Stimulated activated CD8-positive, alpha-beta memory T cell treated with anti-CD3 and anti-CD28 coated beads, Interleukin-7, amount 100 ng/mL, for 1 hour (primary cell): Measurements from ENCODE around the gene SLFN12.
A peak's percentile ranks its signal among the peaks of the same experiment; 100 is the strongest.
"Not testable (repeated sequence)": the region's sequence is repeated elsewhere in the genome, so short reads cannot be mapped to it uniquely, and the experiment has no call there.

Source experiments
- DNase-seq, 2 donors: peaks; one replicate each; pipeline ENCODE4 v3.0.0-alpha.2; 2020; ENCODE audit warnings: low read depth in 2 of 2

The SLFN12 gene

GRCh38 chr17:35414247-35414646 is 18.1 kb downstream of the SLFN12 start:
- DNase-seq, result no peak

- no peak for DNase-seq
Observed at GRCh38 chr17:35407531-35407930, 24.8 kb downstream of the SLFN12 start.

GRCh38 chr17:35406568-35406967 is 25.7 kb downstream of the SLFN12 start:
- DNase-seq, result no peak

GRCh38 chr17:35404360-35404759 is 27.9 kb downstream of the SLFN12 start:
- no peak for DNase-seq

GRCh38 chr17:35393783-35394182 is 38.5 kb downstream of the SLFN12 start:
- DNase-seq, result not testable (repeated sequence)

- no peak for DNase-seq
Observed at GRCh38 chr17:35390663-35391062, 41.6 kb downstream of the SLFN12 start.

GRCh38 chr17:35390156-35390555 is 42.1 kb downstream of the SLFN12 start:
- no peak for DNase-seq

DNA sequence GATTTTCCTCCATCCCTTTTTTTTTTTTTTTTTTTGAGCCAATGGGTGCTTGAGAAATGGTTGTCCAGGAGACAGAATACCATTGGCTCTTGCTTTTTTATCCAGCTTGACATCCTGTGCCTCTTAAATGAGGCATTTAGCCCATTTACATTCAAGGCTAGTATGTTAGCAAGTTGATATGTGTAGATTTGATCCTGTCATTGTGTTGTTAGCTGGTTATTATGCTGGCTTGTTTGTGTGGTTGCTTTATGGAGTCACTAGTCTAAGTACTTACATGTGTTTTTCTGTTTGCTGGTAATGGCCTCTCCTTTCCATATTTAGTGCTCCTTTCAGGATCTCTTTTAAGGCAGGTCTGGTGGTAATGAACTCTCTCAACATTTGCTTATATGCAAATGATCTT is 44.8 kb downstream of the SLFN12 start:
- no peak for DNase-seq

DNA sequence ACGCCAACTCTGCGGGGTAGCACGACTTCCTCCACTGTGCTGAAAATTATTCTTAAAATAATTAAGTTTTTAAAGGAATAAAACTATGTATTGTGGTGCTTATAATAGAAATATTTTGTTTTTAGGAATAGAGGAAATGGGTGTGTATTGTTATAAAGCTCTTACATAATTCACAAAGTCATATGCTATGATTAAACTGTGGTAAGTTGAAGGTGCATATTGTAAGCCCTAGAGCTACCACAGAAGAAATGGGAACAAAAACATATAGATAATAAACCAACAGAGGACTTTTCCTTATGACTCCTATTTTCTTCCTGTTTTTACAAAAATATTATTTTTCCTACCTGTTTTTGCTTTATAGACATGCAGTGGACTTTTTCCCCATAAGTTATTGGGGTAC is 54.6 kb downstream of the SLFN12 start:
- DNase-seq, result no peak

DNA sequence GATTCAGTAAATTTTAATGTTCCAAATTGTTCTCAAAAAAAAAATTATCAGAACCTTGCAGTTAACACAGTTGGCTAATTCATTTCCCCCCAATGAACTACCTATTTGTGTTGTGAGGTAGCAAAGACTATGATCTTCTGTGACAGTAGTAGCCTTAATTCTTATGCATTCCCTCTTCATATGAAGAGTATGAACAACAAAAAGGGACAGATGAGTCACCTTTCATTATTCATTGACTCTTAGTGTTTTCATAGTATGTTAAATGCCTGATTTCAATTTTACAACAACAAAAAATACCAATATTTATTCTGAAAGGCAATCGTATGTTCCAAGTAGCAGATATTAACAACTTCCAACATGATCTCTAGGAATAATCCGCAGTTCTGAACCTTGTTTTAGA is 55.2 kb downstream of the SLFN12 start:
- DNase-seq, result no peak

DNA sequence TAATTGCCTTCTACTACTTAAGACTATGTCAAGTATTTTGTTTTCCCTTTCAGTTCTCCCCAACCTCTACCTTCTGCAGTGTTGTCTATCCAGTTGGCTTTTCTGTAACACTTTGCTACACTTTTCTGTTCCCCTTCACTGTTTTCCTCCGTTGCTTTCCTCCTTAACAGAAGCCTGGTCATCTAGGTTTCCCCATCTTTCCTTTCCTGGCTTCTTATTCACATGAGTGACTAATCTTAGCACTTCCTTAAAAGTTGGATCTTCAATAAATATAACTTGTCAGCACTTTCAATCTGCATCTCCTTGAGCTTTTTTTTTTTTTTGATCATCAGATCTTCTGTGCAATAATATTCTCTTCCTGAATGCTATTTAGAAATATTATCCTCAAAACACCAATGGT is 56.1 kb downstream of the SLFN12 start:
- no peak for DNase-seq

DNA sequence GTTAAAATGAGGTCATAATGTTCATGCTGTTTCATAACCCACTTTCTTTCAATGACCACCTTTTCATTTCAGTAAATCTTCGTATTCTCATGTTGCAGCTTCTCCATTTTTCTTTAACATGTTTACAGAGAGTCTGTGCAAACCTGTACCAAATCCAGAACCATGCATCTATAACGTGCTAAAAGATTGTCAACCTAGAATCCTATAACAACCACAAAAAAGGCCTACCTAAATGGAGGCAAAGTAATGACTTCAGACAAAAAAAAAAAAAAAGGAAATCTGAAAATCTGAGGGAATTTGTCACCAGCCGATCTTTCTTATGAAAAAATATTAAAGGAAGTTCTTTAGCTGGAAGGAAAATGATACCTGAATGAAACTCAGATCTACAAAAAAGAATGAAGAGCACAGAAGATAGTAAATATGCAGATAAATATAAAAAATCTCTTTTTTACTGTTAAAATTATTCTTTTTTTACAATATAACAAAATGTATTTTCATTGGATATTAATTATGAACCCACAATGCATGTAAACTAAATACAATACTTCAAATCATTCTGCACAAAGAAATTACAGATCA is 57.4 kb downstream of the SLFN12 start:
- DNase-seq, result no peak

- peak in 1 of 2 donors; percentile 13 for DNase-seq
Observed at GRCh38 chr17:35373984-35374765, 58.1 kb downstream of the SLFN12 start.

- DNase-seq, result peak; percentile 61 to 68
Observed at GRCh38 chr17:35373534-35373983, 58.7 kb downstream of the SLFN12 start, which contains the start of gene SLFN11. SLFN11 (minus strand) TSS chr17:35373621; CDS start chr17:35363807, 9,814 bp downstream.

GRCh38 chr17:35372846-35373533 is 59.3 kb downstream of the SLFN12 start:
- DNase-seq, result no peak

GRCh38 chr17:35371934-35372333 is 60.4 kb downstream of the SLFN12 start:
- DNase-seq, result no peak

GRCh38 chr17:35368081-35368830 is 64.0 kb downstream of the SLFN12 start:
- no peak for DNase-seq

DNA sequence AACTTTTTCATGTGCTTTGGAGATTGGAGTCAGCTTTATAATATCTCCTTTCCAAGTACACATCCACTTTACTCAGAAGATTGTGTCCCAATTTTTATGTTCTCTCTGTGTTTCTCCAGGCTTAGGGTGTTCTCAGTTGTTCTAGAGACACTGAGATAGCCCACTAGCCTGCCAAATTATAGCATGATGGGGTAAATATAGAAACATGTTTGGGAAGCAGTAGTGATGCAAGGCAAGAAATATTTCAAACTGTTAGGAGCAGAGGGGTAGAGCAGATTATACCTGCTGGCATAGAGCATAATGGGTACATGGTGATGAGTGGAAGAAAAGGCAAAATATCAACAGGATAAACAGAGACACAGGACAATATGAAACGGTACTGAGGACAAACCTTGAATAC is 71.3 kb downstream of the SLFN12 start:
- no peak for DNase-seq
